CD4-positive, alpha-beta T cell treated with Interleukin-2 at 100 ng/mL for 4 hours (primary cell): Measurements from ENCODE around the gene SEC14L3.

Experiments used
- DNase-seq: peaks from one replicate; pipeline ENCODE4 v3.0.0-alpha.2; 2020; ENCODE audit warnings: low spot score

Gene SEC14L3

DNA sequence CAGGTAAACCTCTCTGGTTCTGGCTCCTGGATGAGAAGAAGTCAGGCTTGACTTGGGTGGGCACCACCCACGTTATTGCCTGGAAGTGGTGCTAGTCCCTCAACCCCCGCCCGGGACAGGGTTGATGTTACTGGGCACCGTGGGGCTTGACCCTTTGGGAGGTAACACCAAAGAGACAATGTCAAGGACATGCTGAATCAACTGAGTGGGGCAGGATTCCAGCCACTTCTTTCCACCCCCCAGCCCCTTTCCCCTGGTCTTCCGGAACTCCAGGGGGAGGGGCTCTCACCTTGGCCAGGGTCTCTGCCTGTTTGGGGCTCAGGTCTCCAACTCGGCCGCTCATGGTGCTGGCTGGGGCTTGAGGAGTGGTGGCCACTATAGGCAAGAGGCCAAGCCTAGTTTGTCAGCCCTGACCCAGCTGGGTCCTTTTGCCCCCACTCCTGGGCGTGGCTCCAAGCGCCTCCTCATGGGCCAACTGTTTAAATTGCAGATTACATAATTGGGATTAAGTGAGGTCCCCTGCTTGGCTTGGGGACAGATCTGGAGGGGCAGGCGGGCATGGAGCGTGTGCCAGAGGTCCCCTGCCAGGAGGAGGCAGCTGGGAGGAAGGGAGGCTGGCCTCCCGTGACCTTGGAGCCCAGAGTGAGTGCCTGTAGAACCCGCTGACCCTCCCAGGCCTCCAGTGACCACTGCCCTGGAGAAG lies at the start of gene SEC14L3:
Gene SEC14L3, minus strand, starts transcription at position 402 of the 703 bp plus-strand sequence. Its CDS starts 59 bp downstream, at position 343.
- DNase-seq, result no peak

DNA sequence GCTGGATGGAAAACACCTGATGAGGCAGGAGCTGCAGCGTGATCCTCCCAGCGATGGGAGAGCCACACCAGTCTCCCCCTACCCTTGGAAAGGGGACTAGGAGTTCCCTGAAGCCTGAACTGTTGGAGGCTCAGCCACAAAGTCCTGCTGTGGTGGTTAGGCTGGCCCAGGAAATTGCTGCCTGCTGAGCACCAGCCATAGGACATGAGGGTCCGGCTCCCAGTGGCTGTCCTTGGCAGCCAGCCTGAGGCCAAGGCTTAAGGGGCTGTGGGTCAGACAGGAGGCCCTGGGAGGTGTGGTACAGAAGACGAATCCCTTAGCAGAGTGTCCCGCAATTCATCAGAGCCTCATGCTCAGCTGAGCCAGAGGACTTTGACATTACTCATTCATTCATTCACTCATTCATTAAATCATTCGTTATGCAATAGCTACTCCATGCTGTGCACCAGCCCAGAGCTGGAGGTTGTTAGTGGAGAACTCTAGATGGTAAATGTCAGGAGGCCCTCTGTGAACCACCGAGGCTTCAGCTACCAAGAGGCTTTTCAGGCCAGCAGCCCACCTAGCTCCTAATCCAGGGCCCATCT lies 48.1 kb upstream of the SEC14L3 start:
- no peak for DNase-seq

DNA sequence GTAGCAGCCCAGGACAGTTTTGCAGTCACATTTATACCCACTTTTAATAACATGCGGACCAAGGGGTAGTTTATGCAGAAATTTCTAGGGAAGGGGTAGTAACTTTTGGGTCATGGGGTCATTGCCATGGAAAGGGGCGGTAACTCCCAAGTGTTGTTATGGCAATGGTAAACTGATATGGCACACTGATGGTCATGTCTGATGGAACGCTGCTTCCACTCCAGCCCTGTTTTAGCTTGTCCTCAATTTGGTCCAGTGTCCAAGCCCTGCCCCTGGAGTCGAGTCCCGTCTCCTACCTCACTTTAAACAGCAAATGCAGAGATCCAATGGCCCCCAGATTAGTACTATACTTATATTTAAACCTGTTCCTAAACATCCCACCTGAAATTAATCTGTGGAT lies 44.9 kb upstream of the SEC14L3 start:
- DNase-seq, result no peak

DNA sequence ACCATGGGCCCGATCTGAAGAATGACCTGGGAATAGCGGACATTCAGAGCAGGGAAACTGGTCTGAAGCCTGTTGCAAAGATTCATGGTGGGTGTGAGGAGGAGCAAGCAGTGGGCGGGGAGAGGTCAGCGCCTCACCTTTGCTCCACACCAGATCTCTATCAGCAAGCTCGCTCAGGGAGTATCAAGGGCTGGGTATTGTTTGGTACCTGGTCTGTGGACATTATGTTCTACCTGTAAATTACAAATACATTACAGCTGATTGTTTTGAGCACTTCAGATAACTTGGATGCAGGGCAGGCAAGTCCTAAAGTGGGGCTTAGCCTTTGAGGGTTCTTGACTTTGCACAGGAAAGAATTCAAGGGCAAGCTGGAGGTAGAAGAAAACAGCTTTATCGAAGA lies 44.5 kb upstream of the SEC14L3 start:
- no peak for DNase-seq

GRCh38 chr22:30514252-30514651 lies 42.4 kb upstream of the SEC14L3 start:
- no peak for DNase-seq

DNA sequence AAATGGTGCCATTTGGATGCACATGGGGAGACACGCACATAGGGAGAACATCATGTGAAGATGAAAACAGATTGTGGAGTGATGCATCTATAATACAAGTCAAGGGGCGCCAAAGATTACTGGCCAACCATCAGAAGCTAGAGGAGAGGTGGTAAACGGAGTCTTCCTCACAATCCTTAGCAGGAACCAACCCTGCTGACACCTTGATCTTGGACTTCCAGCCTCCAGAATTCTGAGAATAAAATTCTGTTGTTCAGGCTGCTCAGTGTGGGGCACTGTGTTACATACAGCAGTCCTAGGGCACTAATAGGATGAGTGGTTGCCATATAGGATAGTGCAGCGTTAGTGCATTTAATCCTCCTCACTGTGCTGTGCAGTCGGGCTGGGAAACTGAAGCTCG lies 41.6 kb upstream of the SEC14L3 start:
- no peak for DNase-seq

GRCh38 chr22:30511911-30512310 lies 40.1 kb upstream of the SEC14L3 start:
- no peak for DNase-seq

GRCh38 chr22:30511109-30511508 lies 39.3 kb upstream of the SEC14L3 start:
- DNase-seq, result no peak

- DNase-seq, result no peak
These were observed 36.4 kb upstream of the SEC14L3 start for GRCh38 chr22:30508216-30508615.

GRCh38 chr22:30507670-30508069 lies 35.9 kb upstream of the SEC14L3 start:
- DNase-seq, result no peak

DNA sequence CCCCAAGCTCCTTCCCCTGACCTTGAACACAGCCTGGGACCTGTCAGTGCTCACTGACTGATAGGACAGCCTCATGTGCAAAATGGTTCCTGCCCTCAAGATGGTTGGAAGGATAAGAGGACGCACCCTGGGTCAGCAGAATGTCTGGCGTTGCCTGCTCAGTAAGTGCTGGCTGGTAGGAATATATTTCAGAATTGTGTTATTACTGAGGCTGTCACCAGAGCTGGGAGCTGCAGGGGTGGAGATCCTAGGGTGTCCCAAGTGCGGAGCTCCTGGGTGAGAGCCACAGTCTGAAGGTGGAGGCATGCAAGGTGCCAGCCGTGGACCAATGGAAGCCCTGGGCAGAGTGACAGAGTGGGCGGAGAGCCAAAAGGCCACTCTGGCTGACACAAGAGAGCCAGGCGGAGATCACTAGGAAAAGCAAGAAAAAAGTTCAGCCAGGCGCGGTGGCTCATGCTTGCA lies 34.7 kb upstream of the SEC14L3 start:
- no peak for DNase-seq

DNA sequence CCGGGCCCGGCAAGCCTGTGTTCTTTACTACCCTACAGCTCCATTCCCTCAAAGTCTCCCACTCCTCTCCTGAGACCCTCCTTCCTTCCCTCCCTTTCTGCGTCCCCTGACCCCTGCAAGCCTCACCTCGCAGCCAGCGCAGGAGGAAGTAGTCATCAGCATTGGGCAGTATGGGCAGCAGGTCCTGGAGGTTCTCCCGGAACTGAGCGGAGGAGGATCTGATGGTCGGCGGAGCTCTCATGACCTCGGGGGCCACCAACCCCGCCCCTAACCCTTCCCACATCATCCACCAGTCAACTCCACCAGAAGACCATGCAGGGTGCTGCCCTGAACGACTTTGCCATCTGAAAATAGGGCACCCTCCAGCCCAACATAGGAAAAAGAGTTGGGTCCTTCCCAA lies 31.7 kb upstream of the SEC14L3 start:
- no peak for DNase-seq

GRCh38 chr22:30502911-30503310 lies 31.1 kb upstream of the SEC14L3 start:
- DNase-seq, result no peak

DNA sequence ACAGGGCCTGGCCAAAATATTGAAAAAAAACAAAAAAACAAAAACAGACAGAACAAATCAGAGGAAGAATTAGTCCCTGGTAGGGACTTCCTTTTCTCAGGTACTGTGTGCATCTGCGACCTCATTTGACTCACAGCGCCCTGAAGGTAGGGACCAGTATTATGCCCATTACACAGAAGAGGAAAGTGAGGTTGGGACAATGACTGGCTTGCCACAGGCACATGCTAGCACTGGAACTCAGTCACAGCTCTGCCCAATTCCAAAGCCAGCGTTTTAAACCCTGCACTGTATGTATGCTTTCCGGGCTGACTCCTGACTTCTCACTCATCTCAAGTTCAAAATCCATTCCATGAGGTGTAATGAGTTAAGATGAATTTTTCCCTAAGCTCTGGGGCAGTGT lies 30.3 kb upstream of the SEC14L3 start:
- no peak for DNase-seq

- no peak for DNase-seq
These were observed 28.8 kb upstream of the SEC14L3 start for GRCh38 chr22:30500628-30501027.

GRCh38 chr22:30497466-30498150 lies 25.8 kb upstream of the SEC14L3 start:
- DNase-seq, result no peak

GRCh38 chr22:30495041-30495784 lies 23.4 kb upstream of the SEC14L3 start:
- no peak for DNase-seq

- no peak for DNase-seq
These were observed 20.3 kb upstream of the SEC14L3 start for GRCh38 chr22:30492144-30492543.

- DNase-seq, result no peak
These were observed 19.6 kb upstream of the SEC14L3 start for GRCh38 chr22:30491381-30491780.

DNA sequence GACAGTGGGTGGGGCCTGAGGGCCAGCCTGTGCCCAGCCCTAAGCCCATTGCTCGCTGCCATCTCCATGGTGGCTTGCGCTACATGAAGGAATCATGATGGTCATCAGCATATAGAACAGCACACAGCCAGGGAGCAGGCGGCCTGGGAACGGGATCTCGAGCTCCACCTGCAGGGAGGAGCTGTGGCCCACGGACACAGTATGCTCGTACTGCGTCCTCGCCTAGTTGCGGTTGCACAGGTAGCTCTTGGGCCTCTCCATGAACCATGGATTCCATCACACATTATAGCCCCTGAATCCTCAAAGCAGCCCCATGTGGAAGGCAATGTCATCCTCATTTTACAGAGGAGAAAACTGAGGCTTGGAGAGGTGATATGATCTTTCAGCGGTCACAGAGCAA lies 18.6 kb upstream of the SEC14L3 start:
- DNase-seq, result no peak

GRCh38 chr22:30488121-30488520 lies 16.3 kb upstream of the SEC14L3 start:
- DNase-seq, result no peak

- DNase-seq, result no peak
These were observed 14.9 kb upstream of the SEC14L3 start for GRCh38 chr22:30486661-30487115.

DNA sequence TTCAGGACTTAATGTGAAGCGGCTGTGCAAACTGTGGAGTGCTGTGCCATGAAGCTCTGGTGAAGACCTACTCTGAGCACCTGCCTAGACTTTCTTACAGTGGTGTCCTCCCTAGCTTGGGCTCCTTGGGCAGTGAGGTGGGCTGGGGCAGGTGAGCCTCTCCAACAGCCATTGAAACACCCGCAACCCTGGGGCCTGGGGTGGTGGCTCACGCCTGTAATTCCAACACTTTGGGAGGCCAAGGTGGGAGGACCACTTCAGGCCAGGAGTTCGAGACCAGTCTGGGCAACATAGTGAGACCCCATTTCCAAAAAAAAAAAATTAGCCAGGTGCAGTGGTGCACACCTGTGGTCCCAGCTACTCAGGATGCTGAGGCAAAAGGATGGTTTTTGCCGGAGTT lies 14.3 kb upstream of the SEC14L3 start:
- DNase-seq, result no peak
